GM18507 (cell line): Measurements from ENCODE around the gene KLHL6.
"Not testable (repeated sequence)": the region's sequence is repeated elsewhere in the genome, so short reads cannot be mapped to it uniquely, and the experiment has no call there.

Experiments used
- DNase-seq: peaks from one replicate; pipeline ENCODE4 v3.0.0; 2011; ENCODE audit warnings: low read depth; ENCODE audit not compliant: insufficient read length; ENCODE audit errors: extremely low spot score
- FAIRE-seq: peaks from 2 replicates; lab custom pipeline; 2011; peaks lifted over from hg19 to GRCh38; lab: Jason Lieb, UNC

KLHL6 gene

DNA sequence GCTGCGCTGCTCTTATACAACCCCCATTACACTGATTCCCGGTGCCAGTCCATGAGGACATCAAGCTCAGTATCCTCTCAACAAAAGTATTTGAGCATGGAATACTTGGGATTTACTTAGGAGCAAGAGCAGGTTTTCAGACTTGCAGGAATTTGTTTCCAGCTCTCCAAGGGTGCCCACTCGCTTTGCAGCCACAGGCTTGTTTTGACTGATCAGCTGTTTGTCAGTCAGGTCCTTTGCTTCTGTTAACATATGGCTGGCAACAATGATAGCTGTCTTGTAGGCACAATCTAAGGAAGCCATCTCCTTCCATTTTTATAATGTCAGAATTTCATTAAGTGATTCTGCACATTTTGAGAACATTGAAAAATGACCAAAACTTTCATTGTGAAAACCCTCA is 88.9 kb downstream of the KLHL6 start:
- DNase-seq (no peak), FAIRE-seq (no peak)

DNA sequence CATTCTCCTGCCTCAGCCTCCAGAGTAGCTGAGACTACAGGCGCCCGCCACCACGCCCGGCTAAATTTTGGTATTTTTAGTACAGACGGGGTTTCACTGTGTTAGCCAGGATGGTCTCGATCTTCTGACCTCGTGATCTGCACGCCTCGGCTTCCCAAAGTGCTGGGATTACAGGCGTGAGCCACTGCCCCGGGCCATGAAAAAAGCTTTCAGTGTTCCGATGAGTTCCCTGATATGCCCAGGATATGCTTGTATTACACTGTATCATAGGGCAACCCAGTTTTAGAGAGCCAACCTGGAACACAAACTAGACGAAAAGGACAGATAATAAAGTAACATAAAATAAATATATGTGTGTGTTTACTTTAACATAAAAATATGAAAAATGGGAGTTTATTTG is 89.8 kb downstream of the KLHL6 start:
- FAIRE-seq: not testable (repeated sequence)

DNA sequence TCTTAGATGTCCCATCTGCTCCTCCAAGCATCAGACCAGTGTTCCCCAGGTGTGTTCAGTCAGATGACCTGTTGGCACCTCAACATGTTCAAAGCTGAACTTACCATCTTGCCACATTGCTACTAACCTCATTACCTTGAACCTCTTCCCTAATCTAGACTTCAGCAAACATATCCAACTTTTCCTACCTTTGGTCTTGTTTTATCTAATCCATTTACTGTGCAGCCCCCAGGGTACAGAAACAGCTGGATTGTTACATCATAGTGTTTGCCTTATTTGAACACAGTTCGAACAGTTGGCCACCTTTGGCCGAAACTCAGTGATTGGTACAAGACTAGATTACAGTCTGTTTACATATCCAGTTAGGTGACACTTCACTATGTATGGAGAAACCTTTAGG is 91.0 kb downstream of the KLHL6 start:
- FAIRE-seq: no peak
- DNase-seq: no peak

More for the DNA sequence above, 89.8 kb downstream of the KLHL6 start:
- not testable (repeated sequence) for DNase-seq

DNA sequence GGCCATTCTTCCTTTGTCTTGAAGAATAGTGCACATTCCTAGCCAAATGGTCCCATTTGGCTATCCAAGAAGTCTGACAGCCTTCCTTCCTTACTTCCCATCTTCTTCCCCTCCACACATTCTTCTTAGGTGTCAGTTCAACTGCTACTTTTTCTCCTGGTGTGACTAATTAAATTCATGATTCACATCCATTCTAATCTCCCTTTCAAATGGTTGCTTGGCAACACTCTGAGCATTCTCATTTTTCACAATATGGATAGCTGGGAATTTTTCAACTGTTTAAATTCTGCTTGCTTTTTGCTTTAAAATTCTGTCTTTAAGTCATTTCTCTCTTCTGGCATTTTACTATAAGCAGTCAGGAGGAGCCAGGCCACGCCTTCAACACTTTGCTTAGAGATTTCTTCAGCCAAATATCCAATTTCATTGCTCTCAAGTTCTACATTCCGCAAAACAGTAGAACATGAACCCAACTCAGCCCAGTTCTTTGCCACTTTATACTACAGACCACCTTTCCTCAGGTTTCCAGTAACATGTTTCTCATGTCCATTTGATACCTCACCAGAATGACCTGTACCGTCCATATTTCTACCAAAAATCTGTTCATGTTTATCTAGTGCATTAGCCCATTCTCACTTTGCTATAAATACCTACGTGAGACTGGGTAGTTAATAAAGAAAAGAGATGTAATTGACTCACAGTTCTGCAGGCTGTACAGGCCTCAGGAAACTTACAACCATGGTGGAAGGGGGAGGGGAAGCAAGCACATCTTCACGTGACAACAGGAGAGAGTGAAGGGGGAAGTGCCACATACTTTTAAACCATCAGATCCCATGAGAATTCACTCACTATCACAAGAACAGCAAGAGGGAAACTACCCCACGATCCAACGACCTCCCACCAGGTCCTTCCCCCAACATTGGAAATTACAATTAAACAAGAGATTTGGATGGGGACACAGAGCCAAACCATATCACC is 95.1 kb downstream of the KLHL6 start:
- DNase-seq (no peak), FAIRE-seq (no peak)

DNA sequence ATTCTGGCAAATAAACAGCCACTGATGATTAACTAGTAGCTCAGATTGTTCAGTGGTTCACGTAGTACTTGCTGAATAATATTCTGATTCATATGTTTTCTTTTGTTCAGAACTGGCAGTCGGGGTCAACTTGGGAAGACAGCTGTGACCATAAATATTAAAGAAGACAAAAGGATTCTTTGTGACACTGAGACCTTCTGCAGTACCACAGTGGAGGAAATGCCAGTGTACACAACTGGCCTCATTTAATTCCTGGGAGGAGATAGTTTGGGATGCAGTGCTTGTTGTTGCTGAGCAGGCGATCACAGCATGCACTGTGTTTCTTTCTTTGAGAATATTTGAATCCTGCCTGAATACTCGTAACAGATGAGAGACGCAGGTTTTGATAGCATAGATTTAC is 100.4 kb downstream of the KLHL6 start:
- DNase-seq: no peak
- FAIRE-seq: no peak

DNA sequence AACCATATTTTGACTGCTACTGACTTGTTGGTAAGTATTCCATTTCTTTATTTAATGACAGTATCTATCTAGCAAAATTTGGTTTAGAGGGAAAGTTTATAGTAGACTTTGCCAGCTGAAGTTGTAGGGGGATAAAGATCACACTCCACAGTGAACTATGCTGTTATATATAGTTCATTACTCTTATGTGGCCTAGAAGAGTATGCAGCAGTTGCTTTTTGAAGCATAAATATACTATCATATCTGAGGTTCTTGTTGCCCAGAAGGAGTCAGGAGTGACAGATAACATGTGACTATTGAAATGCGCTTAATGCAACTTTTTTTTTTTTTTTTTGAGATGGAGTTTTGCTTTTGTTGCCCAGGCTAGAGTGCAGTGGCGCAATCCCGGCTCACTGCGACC is 101.4 kb downstream of the KLHL6 start:
- FAIRE-seq (no peak), DNase-seq (no peak)

DNA sequence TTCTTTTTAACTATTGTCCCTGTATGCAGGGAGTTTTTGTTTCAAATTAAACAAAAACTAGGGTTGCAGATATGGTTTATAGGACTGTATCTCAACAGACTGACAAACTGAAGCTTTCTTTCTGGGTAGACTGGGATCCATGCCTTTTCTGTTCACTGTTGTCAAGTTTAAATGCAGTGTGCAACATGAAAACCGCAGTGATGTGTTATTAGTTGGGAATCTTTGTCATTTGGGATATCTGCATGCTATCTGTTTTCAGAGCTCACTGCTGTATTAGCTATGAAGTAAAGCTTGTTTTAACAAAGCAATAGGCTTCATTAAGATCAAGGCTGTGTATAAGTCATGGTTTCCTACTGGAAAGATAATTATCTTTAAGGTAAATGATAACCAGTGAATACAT is 105.7 kb downstream of the KLHL6 start:
- DNase-seq (no peak), FAIRE-seq (no peak)

DNA sequence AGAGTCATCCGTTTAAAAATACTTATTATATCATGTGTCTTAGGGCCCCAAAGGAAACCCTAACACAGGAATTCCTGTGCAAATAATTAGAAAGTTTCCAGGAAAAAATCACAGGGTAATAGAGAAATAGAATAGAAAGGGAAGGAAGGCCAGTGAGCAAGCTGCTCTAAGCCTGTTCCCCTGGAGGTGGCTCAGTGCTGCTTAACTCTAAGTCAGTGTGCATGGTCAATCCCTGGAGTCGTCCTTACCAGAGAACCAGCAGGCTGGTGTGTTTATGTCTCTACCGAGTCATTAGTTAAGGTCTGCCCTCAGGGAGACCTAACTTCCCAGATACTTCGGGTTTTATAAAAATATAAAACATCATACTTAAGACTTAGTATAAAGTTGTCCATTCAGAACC is 106.1 kb downstream of the KLHL6 start:
- no peak for DNase-seq
- FAIRE-seq: no peak

DNA sequence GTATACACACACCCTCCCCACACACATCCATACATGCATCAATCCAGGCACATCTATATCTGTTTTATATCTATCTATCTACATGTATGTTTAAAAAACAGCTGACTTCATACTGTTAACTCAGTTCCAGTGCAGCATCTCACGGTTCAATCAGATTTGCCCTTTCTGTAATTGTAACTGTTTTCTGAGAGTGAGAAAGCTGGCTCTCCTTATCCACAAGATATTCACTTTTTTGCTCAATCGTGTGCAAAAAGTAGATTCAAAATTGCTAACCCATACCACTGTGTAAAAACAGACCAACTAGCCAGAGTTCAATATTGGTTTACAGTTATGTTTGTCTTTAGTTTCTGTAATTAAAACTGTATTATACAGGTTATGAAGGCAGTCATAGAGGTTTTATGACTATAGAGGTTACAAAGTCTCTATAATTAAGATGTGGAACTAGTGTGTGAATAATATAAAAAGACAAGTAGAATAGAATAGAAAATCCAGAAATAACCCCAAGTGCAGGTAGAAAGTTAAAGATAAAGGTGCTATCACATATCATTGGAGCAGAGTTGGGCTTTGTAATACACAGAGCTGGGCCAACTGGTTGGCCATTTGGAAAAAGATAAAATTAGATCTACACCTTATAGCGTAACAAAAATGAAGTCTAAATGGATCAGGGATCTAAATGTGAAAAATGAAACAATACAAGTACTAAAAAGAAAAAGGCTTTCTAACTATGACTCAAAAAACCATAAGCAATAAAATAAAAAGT is 107.0 kb downstream of the KLHL6 start:
- FAIRE-seq (no peak), DNase-seq (no peak)

DNA sequence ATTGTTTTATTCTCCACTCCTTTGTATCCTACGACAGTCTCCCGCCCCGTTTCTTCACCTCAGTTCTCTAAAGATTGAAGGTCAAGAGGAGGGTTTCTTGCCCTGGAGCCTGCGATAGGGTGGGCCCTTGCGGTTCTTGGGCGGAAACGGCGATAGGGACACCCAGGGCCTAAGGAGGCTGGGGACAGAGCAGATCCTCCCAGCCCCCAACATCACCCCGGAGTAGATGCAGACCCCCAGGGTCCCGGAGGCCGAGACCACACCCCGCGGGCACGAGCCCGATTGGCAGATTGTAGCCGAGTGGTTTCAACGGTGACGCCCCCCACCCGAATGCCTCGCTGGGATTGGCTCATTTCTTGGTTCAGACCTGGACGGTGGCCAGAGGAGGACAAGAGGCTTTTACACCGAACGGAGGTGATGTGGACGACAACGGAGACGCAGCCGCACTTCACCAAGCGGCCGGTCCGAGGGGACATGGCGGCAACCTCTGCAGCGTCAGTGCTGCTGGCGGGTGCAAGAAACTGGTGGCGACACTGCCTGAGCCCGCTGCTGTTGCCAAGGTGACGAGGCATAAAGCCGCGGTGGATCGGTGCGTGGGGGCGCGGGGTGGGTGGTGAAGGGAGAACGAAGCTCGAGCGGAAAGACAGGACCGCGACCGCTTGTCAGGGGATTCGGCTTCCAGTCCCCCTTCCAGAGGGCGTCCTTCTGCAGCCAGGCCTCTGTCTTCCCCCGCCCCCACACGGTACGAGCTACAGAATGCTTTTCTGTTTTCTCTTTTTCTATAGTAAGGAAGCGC is 108.1 kb downstream of the KLHL6 start:
- DNase-seq (peak; percentile 61), FAIRE-seq (peak; percentile 83)

DNA sequence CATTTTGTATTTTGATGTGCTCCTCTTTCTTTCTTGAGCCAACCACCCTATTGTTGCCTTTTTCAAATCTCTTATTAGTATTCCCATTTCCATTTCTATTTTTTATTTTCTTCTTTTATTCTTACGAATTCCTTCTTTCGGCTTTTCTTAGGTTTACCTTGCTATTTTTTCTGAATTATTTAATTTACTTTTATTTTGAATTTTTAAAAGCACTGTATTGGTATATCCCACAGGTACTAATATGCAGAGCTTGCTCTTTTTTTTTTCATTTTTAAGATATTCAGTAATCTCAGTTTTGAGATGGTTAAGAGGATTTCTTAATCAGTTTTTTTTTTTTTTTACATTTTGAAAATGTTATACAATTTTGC is 108.7 kb downstream of the KLHL6 start:
- no peak for DNase-seq
- FAIRE-seq: no peak

DNA sequence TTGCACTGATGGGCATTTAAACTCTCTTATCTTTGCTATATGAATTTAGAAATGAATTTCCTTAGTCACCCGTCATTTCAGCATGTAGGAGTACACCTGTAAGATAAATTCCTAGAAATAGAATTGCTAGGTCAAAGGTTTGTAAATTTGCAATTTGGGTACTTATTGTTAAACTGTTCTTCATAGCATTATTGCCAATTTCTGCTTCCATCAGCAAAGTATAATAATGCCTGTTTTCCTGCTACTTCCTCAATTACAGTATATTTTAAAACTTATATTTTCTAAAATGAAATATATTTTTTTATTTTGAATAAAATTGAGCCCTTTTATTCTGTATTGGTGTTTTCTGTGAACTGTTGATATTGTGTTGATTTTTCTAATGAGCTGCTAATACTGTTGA is 110.8 kb downstream of the KLHL6 start:
- no peak for DNase-seq

DNA sequence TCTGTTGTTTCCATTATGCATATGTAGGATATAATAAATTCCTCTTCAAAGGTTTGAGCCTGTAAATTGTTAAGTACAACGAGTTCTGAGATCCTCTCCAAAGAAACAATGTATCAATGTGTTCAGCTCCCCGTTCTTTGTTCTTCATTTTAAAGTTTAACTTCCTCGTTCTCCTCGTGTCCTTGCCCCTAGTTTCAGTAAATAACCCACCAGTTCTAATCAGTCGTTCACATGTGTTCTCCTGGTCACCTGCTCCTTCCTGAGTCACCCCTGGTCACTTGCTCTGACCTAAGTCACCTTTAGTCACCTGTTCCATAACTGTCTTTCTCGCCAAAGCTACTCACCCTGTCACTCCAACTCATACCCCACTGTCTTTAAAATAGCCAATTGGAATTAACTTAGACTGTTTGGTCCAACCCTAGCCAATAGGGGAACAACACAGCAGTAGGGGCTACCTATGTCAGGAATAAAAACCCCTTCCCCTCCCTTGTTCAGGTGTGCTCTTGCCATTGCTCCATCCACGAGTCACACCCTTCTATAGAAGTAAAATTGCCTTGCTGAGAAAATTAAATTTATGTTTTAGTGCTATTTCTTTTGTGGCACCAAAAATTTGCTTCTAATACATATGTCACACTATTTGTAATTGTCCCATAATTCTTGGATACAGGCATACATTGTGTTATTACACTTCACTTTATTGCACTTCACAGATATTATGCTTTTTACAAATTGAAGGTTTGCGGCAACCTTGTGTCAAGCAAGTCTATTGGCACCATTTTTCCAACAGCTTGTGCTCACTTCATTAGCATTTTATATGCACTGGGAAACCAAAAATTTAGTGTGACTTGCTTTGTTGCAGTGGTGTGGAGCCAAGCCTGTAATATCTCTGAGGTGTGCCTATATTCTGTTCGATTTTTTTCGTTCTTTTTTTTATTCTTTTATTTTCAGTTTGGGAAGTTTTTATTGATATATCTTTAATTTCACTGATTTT is 111.8 kb downstream of the KLHL6 start:
- DNase-seq (no peak), FAIRE-seq (no peak)

More for the DNA sequence above, 110.8 kb downstream of the KLHL6 start:
- FAIRE-seq: no peak

DNA sequence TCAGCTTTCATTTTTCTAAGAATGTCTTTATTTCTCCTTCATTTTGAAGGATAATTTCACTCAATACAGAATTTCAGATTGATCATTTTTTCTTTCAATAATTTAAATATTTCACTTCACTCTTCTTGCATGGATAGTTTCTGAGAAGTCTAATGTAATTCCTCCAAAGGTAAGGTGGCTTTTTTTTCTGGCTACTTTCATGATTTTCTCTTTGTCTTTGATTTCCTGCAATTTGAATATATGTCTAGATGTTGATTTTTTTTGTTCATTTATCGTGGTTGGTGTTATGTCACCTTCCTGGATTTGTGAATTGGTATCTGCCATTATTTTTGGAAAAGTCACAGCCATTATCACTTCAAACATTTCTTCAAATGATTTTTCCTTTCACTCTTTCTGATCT is 112.5 kb downstream of the KLHL6 start:
- FAIRE-seq (no peak), DNase-seq (no peak)

DNA sequence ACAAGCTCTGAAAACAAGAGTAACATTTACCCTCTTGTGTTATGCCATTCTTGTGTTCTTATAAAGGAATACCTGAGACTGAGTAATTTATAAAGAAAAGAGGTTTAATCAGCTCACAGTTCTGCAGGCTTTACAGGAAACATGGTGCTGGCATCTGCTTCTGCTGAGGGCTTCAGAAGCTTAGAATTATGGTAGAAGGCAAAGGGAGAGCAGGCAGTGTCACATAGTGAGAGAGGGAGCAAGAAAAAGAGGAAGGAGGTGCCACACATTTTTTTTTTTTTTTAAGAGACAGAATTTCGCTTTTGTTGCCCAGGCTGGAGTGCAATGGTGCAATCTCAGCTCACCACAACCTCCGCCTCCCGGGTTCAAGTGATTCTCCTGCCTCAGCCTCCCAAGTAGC is 115.0 kb downstream of the KLHL6 start:
- not testable (repeated sequence) for FAIRE-seq, DNase-seq

DNA sequence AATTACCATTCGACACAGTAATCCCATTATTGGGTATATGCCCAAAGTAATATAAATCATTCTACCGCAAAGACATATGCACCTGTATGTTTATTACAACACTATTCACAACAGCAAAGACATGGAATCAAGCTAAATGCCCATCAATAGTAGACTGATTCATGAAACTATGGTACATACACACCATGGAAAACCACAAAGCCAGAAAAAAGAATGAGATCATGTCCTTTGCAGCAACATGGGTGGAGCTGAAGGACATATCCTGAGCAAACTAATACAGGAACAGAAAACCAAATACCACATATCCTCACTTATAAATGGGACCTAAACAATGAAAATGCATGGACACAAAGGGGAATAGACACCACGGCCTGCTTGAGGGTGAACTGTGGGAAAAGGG is 116.0 kb downstream of the KLHL6 start:
- no peak for FAIRE-seq
- no peak for DNase-seq

DNA sequence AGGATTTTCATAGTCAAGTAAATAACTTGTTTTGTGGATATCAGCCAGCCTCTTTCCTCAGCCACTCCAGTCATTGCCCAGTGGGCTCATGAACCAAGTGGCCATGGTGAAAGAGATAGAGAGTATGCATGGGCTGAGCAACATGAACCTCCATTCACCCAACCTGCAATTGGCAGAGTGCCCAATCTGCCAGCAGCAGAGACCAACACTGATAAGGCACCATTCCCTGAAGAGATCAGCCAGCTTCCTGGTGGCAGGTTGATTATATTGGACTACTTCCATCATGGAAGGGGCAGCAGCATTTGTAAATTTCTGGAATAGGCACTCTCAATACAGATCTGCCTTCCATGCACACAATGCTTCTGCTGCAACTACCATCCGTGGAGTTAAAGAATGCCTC is 116.8 kb downstream of the KLHL6 start:
- no peak for DNase-seq
- no peak for FAIRE-seq

DNA sequence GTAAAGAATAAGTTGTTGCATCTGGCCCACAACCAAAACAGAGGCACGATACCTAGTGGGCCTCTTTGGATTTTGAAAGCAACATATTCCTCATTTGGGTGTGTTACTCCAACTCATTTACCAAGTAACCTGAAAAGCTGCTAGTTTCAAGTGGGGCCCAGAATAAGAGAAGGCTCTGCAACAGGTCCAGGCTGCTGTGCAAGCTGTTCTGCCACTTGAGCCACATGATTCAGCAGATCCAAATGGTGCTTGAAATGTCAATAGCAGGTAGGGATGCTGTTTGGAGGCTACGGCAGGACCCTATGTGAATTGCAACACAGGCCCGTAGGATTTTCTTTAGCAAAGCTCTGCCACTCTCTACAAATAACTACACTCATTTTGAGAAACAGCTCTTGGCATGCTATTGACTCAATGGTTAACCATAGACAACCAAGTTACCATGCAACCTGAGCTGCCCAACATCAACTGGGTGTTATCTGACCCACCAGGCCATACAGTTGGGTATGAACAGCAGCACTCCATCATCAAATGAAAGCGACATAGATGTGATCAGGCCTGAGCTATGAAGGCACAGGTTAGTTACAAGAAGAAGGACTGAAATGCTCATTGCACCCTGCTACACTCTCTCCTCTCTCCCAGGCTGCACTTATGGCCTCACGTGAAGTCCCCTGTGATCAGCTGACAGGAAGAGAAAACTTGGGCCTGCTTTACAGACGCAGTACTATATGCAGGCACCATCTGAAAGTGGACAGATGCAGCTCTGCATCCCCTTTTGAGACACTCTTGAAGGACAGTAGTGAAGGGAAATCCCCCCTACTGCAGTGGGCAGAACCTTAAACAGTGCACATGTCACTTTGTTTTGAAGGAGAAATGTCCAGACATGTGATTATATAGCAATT is 117.6 kb downstream of the KLHL6 start:
- no peak for DNase-seq
- no peak for FAIRE-seq
